Mesendoderm (in vitro differentiated cells): Measurements from ENCODE around the gene SPIN1.
A peak's percentile ranks its signal among the peaks of the same experiment; 100 is the strongest.

ENCODE experiments used
- DNase-seq: peaks from one replicate; pipeline ENCODE4 v3.0.0; 2013
- H2AK5ac ChIP-seq: 2 replicates; pipeline ENCODE4 v1.6.1; 2013; ENCODE audit warnings: low read length, inconsistent platforms
- H2BK120ac ChIP-seq: 2 replicates; pipeline ENCODE4 v1.6.1; 2013; ENCODE audit warnings: low read depth, mild to moderate bottlenecking, low read length, moderate library complexity, mixed read lengths
- H2BK15ac ChIP-seq: replicated peaks from 2 replicates; pipeline ENCODE4 v1.6.1; 2013; ENCODE audit warnings: low read depth, mild to moderate bottlenecking, moderate library complexity
- H2BK5ac ChIP-seq: 2 replicates; pipeline ENCODE4 v1.6.1; 2013; ENCODE audit warnings: low read length, inconsistent platforms
- H3K18ac ChIP-seq: 2 replicates; pipeline ENCODE4 v1.6.1; 2013; ENCODE audit warnings: mild to moderate bottlenecking, low read length, mixed read lengths
- H3K23ac ChIP-seq: one replicate; pipeline ENCODE4 v1.6.1; 2013; ENCODE audit warnings: low read length
- H3K27ac ChIP-seq: 2 replicates; pipeline ENCODE4 v1.5.1; 2013; ENCODE audit warnings: low read depth, mild to moderate bottlenecking, inconsistent platforms, low read length, moderate library complexity
- H3K27me3 ChIP-seq: 2 replicates; pipeline ENCODE4 v1.6.1; 2013; ENCODE audit warnings: low read length, control low read depth, mild to moderate bottlenecking, inconsistent platforms; ENCODE audit not compliant: insufficient read depth, poor library complexity
- H3K36me3 ChIP-seq: 2 replicates; pipeline ENCODE4 v1.6.1; 2013; ENCODE audit warnings: low read length, inconsistent platforms; ENCODE audit not compliant: control insufficient read depth, insufficient read depth
- H3K4ac ChIP-seq: one replicate; pipeline ENCODE4 v1.6.1; 2013; ENCODE audit warnings: low read depth, mild to moderate bottlenecking, low read length, moderate library complexity
- H3K4me1 ChIP-seq: 2 replicates; pipeline ENCODE4 v1.6.1; 2013; ENCODE audit warnings: low read depth, low read length, inconsistent platforms; ENCODE audit not compliant: control insufficient read depth
- H3K4me2 ChIP-seq: 2 replicates; pipeline ENCODE4 v1.6.1; 2013; ENCODE audit warnings: low read length
- H3K4me3 ChIP-seq: 2 replicates; pipeline ENCODE4 v1.5.1; 2013; ENCODE audit warnings: mild to moderate bottlenecking, low read length
- H3K56ac ChIP-seq: one replicate; pipeline ENCODE4 v1.6.1; 2013; ENCODE audit warnings: low read length
- H3K79me1 ChIP-seq: 2 replicates; pipeline ENCODE4 v1.6.1; 2013; ENCODE audit warnings: low read length, inconsistent platforms
- H3K79me2 ChIP-seq: 2 replicates; pipeline ENCODE4 v1.6.1; 2013; ENCODE audit warnings: mild to moderate bottlenecking, low read length; ENCODE audit not compliant: control insufficient read depth, insufficient read depth
- H3K9ac ChIP-seq: 2 replicates; pipeline ENCODE4 v1.6.1; 2013; ENCODE audit warnings: low read length, inconsistent platforms
- H4K5ac ChIP-seq: one replicate; pipeline ENCODE4 v1.6.1; 2013; ENCODE audit warnings: low read length
- H4K8ac ChIP-seq: one replicate; pipeline ENCODE4 v1.6.1; 2013; ENCODE audit warnings: low read depth, mild to moderate bottlenecking, control low read depth, low read length, moderate library complexity
- WGBS: extraction: QIAGEN DNeasy Blood & Tissue Kit; methylation state at CpG from one replicate; pipeline ENCODE4 v1.1.7; 2013; ENCODE audit warnings: low lambda C conversion rate, missing lambda C conversion rate; ENCODE audit not compliant: insufficient coverage; ENCODE audit errors: extremely low coverage; 5-methylcytosine and 5-hydroxymethylcytosine counted together

Gene SPIN1

GRCh38 chr9:88414298-88414697, 26.1 kb downstream of the SPIN1 start:
- Histone ChIP-seq H2BK120ac (no peak overlapping the region), H3K4me2 (no peak overlapping the region), H2BK5ac (no peak overlapping the region), H3K27me3 (no peaks in the 10 kb centered on the region), H3K79me1 (peaks cover 17% of the 10 kb centered on the region), H2BK15ac (no peak overlapping the region), H3K4me1 (no peaks in the 10 kb centered on the region), H3K56ac (no peak overlapping the region), H3K18ac (no peak overlapping the region), H3K79me2 (peaks cover 77% of the 10 kb centered on the region), H3K9ac (no peak overlapping the region), H2AK5ac (no peak overlapping the region), H3K36me3 (peaks cover 2% of the 10 kb centered on the region), H3K4me3 (no peak overlapping the region), H3K23ac (no peak overlapping the region), H4K5ac (no peak overlapping the region), H3K27ac (no peak overlapping the region), H3K4ac (no peak overlapping the region), H4K8ac (no peak overlapping the region)
- no peak for DNase-seq
- WGBS, result no CpG with 5 or more reads among the region's 2 CpGs

- H3K4me1 ChIP-seq, result no peaks in the 10 kb centered on the region
- no peak overlapping the region for H4K5ac ChIP-seq
- peak; percentile 56 for DNase-seq
- H3K4me2 ChIP-seq, result no peak overlapping the region
- H3K4ac ChIP-seq, result no peak overlapping the region
- peaks cover 73% of the 10 kb centered on the region for H3K79me2 ChIP-seq
- H3K18ac ChIP-seq, result no peak overlapping the region
- peaks cover 2% of the 10 kb centered on the region for H3K36me3 ChIP-seq
- WGBS, result no CpG with 5 or more reads among the region's 4 CpGs
- peak overlapping the region; percentile 70 for H3K27ac ChIP-seq
- H3K4me3 ChIP-seq, result no peak overlapping the region
- H3K56ac ChIP-seq, result no peak overlapping the region
- no peak overlapping the region for H2BK120ac ChIP-seq
- H3K27me3 ChIP-seq, result no peaks in the 10 kb centered on the region
- H4K8ac ChIP-seq, result no peak overlapping the region
- H3K23ac ChIP-seq, result no peak overlapping the region
- no peak overlapping the region for H2BK5ac ChIP-seq
- H3K79me1 ChIP-seq, result peaks cover 15% of the 10 kb centered on the region
- H3K9ac ChIP-seq, result no peak overlapping the region
- H2AK5ac ChIP-seq, result no peak overlapping the region
- H2BK15ac ChIP-seq, result no peak overlapping the region
Measured at GRCh38 chr9:88418025-88418424, 29.8 kb downstream of the SPIN1 start.

GRCh38 chr9:88418715-88419540, 30.7 kb downstream of the SPIN1 start:
- H3K27ac ChIP-seq, result no peak overlapping the region
- peaks cover 17% of the 10 kb centered on the region for H3K79me1 ChIP-seq
- H3K23ac ChIP-seq, result no peak overlapping the region
- H3K4ac ChIP-seq, result no peak overlapping the region
- no CpG with 5 or more reads among the region's 7 CpGs for WGBS
- no peak overlapping the region for H2AK5ac ChIP-seq
- H4K5ac ChIP-seq, result no peak overlapping the region
- H2BK120ac ChIP-seq, result no peak overlapping the region
- H3K36me3 ChIP-seq, result peaks cover 2% of the 10 kb centered on the region
- no peak overlapping the region for H4K8ac ChIP-seq
- H3K4me1 ChIP-seq, result no peaks in the 10 kb centered on the region
- no peak overlapping the region for H3K18ac ChIP-seq
- H3K4me2 ChIP-seq, result no peak overlapping the region
- DNase-seq, result no peak
- no peak overlapping the region for H3K56ac ChIP-seq
- H2BK15ac ChIP-seq, result no peak overlapping the region
- H2BK5ac ChIP-seq, result no peak overlapping the region
- H3K4me3 ChIP-seq, result no peak overlapping the region
- H3K79me2 ChIP-seq, result peaks cover 71% of the 10 kb centered on the region
- no peak overlapping the region for H3K9ac ChIP-seq
- H3K27me3 ChIP-seq, result no peaks in the 10 kb centered on the region

GRCh38 chr9:88420227-88420626, 32.0 kb downstream of the SPIN1 start:
- peaks cover 20% of the 10 kb centered on the region for H3K79me1 ChIP-seq
- H4K8ac ChIP-seq, result no peak overlapping the region
- H3K4me2 ChIP-seq, result no peak overlapping the region
- no peak overlapping the region for H3K18ac ChIP-seq
- H2AK5ac ChIP-seq, result no peak overlapping the region
- no peak overlapping the region for H2BK5ac ChIP-seq
- no peak overlapping the region for H3K56ac ChIP-seq
- no peak overlapping the region for H3K27ac ChIP-seq
- no peak overlapping the region for H3K23ac ChIP-seq
- DNase-seq, result no peak
- H3K9ac ChIP-seq, result no peak overlapping the region
- peaks cover 71% of the 10 kb centered on the region for H3K79me2 ChIP-seq
- H3K4me3 ChIP-seq, result no peak overlapping the region
- H4K5ac ChIP-seq, result no peak overlapping the region
- no peak overlapping the region for H2BK120ac ChIP-seq
- no peaks in the 10 kb centered on the region for H3K4me1 ChIP-seq
- no CpG with 5 or more reads among the region's 7 CpGs for WGBS
- no peaks in the 10 kb centered on the region for H3K36me3 ChIP-seq
- H3K4ac ChIP-seq, result no peak overlapping the region
- H3K27me3 ChIP-seq, result no peaks in the 10 kb centered on the region
- H2BK15ac ChIP-seq, result no peak overlapping the region

GRCh38 chr9:88421348-88421747, 33.1 kb downstream of the SPIN1 start:
- Histone ChIP-seq H2BK5ac (no peak overlapping the region), H3K9ac (no peak overlapping the region), H3K79me2 (peaks cover 71% of the 10 kb centered on the region), H2BK120ac (no peak overlapping the region), H2AK5ac (no peak overlapping the region), H3K4ac (no peak overlapping the region), H4K8ac (no peak overlapping the region), H3K79me1 (peaks cover 23% of the 10 kb centered on the region), H3K4me1 (no peaks in the 10 kb centered on the region), H3K4me2 (no peak overlapping the region), H3K27ac (no peak overlapping the region), H3K27me3 (no peaks in the 10 kb centered on the region), H4K5ac (no peak overlapping the region), H3K36me3 (no peaks in the 10 kb centered on the region), H3K56ac (no peak overlapping the region), H2BK15ac (no peak overlapping the region), H3K18ac (no peak overlapping the region), H3K4me3 (no peak overlapping the region), H3K23ac (no peak overlapping the region)
- no peak for DNase-seq
- no CpG with 5 or more reads among the region's 5 CpGs for WGBS

- Histone ChIP-seq H3K36me3 (no peaks in the 10 kb centered on the region), H2BK15ac (no peak overlapping the region), H3K18ac (no peak overlapping the region), H3K23ac (no peak overlapping the region), H3K79me1 (peaks cover 27% of the 10 kb centered on the region), H3K4ac (no peak overlapping the region), H2AK5ac (no peak overlapping the region), H2BK5ac (no peak overlapping the region), H3K4me2 (no peak overlapping the region), H2BK120ac (no peak overlapping the region), H4K5ac (no peak overlapping the region), H3K4me3 (no peak overlapping the region), H3K56ac (no peak overlapping the region), H3K79me2 (peaks cover 64% of the 10 kb centered on the region), H3K4me1 (no peaks in the 10 kb centered on the region), H3K27me3 (no peaks in the 10 kb centered on the region), H3K27ac (no peak overlapping the region), H4K8ac (no peak overlapping the region), H3K9ac (no peak overlapping the region)
- no CpG with 5 or more reads among the region's 10 CpGs for WGBS
- peak; percentile 37 for DNase-seq
Measured at GRCh38 chr9:88425538-88425950, 37.3 kb downstream of the SPIN1 start.
